D721Med (cell line): ENCODE measurements around the gene PTK6.

Source experiments
- DNase-seq: peaks from one replicate; pipeline ENCODE4 v3.0.0; 2011; ENCODE audit warnings: low spot score; ENCODE audit not compliant: insufficient read length
- FAIRE-seq: peaks from 2 replicates; lab custom pipeline; 2011; peaks lifted over from hg19 to GRCh38; lab: Jason Lieb, UNC
- TF ChIP-seq, protein P1 (sequence below): IDR thresholded peaks from 2 replicates; pipeline ENCODE4 v1.5.1; 2012; ENCODE audit warnings: mild to moderate bottlenecking, control low read depth; ENCODE audit not compliant: insufficient read depth; ENCODE audit errors: missing control alignments

The PTK6 gene

DNA sequence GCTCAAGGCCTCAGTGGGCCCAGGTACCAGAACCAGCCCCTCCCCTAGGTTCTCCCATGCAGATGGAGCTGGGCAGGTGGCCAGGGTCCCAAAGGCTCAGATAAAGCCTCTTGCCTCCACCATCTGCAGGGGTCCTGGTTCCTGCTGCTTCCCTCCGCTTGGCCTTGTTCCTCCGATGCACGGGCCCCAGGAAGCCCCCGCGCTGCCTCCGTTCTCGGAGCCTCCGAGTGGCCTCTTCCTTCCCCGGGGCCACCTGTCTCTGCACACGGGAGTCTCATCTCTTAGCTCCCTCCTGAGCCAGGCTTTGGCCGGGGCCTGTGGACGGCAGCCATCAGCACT is 1.9 kb upstream of the PTK6 start:
- FAIRE-seq, result no peak
- no peak for DNase-seq
- TF ChIP-seq, protein P1, sequence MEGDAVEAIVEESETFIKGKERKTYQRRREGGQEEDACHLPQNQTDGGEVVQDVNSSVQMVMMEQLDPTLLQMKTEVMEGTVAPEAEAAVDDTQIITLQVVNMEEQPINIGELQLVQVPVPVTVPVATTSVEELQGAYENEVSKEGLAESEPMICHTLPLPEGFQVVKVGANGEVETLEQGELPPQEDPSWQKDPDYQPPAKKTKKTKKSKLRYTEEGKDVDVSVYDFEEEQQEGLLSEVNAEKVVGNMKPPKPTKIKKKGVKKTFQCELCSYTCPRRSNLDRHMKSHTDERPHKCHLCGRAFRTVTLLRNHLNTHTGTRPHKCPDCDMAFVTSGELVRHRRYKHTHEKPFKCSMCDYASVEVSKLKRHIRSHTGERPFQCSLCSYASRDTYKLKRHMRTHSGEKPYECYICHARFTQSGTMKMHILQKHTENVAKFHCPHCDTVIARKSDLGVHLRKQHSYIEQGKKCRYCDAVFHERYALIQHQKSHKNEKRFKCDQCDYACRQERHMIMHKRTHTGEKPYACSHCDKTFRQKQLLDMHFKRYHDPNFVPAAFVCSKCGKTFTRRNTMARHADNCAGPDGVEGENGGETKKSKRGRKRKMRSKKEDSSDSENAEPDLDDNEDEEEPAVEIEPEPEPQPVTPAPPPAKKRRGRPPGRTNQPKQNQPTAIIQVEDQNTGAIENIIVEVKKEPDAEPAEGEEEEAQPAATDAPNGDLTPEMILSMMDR, result no peak

DNA sequence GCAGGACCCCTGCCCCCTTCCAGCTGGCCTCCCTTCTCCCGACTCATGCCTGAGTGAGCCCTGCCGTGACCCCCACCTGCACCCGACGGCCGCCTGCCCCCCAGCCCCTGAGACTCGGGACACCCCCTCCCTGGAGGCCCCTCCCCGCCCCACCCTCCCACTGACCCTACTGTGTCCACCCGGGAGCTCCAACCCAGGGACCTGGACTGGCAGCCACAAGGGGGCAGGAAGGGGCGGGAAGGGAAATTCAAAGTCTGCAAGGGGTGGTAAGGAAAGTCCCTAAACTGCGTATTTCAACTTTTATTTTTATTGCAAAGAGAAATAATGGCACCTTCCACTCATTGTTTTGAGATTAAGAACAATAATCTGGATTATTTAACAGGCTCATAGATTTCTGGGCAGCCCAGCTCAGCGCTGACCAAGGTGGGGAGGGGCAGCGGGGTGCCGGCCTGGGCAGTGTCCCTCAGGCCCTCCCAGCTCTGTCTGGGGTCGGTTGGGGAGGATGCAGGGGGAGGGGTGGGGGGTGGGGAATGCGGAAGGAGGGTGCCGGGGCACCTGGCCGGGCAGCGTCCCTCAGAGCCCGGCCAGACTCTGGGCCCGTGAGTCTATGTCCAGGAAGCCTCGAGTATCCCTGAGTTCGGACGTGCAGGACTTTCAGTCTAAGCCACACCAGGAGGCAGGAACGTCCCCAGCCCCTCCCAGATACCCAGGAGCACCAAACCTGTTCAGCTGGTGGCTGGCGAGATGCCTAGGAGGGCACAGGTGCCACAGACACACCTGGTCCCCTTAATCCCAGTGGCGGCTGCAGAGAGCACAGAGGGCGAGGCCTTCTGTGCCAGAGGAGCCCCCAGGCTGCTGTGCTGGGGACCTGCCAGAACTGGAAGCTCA is 1.3 kb upstream of the PTK6 start:
- TF ChIP-seq, protein P1, result no peak
- DNase-seq (no peak), FAIRE-seq (no peak)

DNA sequence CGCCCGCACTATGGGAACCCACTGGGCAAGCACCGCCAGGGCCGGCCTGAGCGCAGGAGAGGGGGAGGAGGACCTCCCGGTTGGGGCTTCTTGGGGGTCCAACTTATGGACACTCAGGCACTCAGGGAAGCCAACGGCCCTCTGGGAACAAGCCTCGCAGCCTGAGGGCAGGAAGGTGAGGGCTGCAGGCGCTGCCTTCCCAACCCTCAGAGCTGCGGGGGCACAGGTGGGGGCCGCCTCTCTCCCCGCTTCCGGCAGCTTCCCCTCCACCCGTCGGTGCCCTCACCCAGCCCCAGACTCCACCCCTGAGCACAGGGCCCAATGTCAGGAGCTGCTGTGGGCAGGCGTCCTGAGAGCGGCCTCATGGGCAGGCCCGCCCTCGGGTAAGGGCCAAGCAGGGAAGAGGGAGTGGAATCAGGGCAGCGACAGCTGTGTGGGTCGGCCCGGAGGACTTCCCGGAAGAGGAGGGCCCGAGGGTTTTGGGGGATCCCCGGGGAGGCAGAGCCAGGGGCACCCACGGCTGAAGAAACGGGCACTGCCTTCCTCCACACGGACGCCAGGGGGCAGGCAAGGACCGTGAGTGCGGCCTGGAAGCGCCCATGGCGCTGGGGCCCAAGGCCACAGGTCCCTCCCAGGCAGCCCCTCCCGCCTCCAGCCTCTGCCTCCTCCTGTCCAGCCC is 488 bp upstream of the PTK6 start:
- peak; percentile 100 for DNase-seq

DNA sequence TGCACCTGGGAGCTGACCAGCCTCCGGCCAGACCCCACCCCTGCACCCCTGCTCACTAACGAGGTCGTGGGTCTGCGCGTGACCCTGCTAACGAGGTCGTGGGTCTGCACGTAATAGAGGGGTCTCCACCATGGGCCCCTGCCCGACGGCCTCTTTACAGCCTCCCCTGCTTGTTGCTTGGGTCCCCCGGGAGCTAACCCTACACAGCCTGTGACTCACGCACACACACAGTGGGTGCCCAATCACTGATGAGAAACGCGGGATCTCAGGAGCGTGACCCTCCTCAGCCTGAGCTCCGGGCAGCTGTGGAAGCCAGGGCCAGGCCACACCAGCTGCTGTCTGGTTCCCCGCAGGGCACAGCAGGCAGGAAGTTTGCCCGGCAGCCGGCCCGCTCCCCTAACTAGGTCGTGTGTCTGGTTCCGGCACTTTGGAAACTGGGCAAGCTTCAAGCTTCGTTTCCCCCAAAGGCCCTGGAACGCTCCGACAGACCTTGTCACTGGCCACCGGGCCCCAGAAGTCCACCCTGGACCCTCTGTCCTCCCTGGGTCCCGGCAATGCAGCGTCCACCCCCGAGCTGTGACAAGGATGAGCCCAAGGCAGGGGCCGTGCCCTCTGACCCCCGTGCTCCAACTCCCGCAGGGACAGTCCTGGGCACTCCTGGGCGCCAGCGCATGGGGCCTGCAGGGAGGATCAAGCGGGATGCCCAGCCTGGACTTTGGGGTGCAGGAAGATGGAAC is 767 bp downstream of the PTK6 start:
- FAIRE-seq (no peak), DNase-seq (no peak)
- TF ChIP-seq, protein P1, result no peak

More for the DNA sequence above, 488 bp upstream of the PTK6 start:
- FAIRE-seq, result no peak
- TF ChIP-seq, protein P1, result peak; percentile 70

DNA sequence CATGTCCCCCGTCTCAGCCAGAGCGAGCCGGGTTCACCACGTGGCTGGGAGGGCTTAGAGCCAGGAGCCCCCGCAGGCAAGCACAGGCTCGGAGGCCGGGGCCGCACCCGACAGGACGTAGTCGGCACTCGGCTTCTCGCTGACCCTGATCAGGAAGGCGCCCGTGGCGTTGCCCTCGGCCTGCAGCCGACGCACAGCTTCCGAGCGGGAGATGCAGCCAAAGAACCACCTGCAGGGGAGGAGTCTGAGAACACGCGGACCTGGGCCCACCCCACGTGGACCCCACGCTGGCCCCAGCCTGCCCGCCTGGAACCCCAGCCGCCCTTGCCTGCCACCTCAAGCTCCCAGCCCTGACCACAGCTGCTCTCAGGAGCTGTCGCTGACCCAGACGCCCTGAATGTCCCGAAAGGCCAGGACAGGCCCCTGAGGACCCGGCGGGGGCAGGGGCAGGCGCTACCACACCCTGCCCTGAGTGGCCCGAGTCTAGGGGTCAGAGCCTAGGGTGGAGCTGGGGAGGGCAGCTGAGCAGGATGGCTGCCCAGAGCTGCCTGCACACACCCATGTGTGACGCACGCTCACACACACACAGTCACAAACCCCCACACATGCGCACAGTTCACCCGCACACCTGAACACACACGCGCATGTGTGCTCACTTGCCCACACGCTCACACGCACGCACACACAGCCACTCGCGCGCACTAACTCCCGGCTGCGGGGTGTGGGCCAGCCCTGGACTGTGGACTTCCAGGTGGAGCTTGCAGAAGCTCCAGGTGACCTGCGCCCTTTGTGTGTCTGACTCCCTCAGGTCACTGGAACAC is 2.1 kb downstream of the PTK6 start:
- DNase-seq, result no peak
- TF ChIP-seq, protein P1, result no peak
- no peak for FAIRE-seq

DNA sequence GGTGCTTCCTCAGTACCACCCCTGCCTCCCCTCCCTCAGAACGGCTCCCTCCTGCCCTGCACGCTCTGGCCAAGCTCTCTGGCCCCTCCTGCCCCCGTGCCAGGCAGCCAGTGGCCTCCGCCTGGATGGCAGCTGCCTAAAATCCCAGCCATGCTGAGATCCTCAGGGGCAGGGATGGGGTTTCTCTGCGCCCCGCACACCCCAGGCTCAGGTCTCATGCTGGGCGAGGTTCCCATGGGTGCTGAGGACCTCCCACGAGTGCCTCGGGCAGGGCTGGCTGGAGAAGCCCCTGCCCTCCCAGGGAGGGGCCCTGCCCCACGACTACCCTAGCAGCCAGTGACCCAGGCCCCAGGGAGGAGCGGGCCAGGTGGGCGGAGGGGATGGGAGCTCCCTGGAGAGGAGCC is 2.7 kb downstream of the PTK6 start:
- TF ChIP-seq, protein P1, result no peak
- FAIRE-seq, result no peak
- no peak for DNase-seq
